GM23338 (cell line): Measurements from ENCODE around the gene ST3GAL6.

Experiments
- CTCF ChIP-seq, 2 experiments: fragments of 200-600 bp in 1 of 2; sonication (generic) in 1 of 2; conservative IDR thresholded peaks; 2 replicates each; pipeline versions ENCODE4 v1.5.1 to v1.6.1; 2016 to 2017; ENCODE audit warnings: antibody characterized with exemption in 2 of 2, low read depth in 2 of 2, mild to moderate bottlenecking in 2 of 2, moderate library complexity in 1 of 2
- EZH2phosphoT487 ChIP-seq: fragments of 200-600 bp; sonication (generic); IDR thresholded peaks from one replicate; pipeline ENCODE4 v1.8.1; 2018; ENCODE audit warnings: antibody characterized with exemption; ENCODE audit not compliant: unreplicated experiment
- JUNB ChIP-seq: IDR thresholded peaks from one replicate; pipeline ENCODE4 v1.6.1; 2016; ENCODE audit warnings: antibody characterized with exemption; ENCODE audit not compliant: unreplicated experiment
- POLR2AphosphoS5 ChIP-seq: IDR thresholded peaks from 2 replicates; pipeline ENCODE4 v1.6.1; 2016; ENCODE audit warnings: antibody characterized with exemption, low read depth
- TF ChIP-seq, protein P1 (sequence below): IDR thresholded peaks from one replicate; pipeline ENCODE4 v1.6.1; 2018; ENCODE audit warnings: antibody characterized with exemption; ENCODE audit not compliant: unreplicated experiment

- TF ChIP-seq, protein P1, sequence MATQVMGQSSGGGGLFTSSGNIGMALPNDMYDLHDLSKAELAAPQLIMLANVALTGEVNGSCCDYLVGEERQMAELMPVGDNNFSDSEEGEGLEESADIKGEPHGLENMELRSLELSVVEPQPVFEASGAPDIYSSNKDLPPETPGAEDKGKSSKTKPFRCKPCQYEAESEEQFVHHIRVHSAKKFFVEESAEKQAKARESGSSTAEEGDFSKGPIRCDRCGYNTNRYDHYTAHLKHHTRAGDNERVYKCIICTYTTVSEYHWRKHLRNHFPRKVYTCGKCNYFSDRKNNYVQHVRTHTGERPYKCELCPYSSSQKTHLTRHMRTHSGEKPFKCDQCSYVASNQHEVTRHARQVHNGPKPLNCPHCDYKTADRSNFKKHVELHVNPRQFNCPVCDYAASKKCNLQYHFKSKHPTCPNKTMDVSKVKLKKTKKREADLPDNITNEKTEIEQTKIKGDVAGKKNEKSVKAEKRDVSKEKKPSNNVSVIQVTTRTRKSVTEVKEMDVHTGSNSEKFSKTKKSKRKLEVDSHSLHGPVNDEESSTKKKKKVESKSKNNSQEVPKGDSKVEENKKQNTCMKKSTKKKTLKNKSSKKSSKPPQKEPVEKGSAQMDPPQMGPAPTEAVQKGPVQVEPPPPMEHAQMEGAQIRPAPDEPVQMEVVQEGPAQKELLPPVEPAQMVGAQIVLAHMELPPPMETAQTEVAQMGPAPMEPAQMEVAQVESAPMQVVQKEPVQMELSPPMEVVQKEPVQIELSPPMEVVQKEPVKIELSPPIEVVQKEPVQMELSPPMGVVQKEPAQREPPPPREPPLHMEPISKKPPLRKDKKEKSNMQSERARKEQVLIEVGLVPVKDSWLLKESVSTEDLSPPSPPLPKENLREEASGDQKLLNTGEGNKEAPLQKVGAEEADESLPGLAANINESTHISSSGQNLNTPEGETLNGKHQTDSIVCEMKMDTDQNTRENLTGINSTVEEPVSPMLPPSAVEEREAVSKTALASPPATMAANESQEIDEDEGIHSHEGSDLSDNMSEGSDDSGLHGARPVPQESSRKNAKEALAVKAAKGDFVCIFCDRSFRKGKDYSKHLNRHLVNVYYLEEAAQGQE: no peak
- TF ChIP-seq CTCF (conservative IDR thresholded peaks at IDR 0.05; ENCODE audit: low read depth in 2 of 2) (no peak), EZH2phosphoT487 (no peak), JUNB (no peak), POLR2AphosphoS5 (no peak)
Measured at GRCh38 chr3:98763819-98764418, 779 bp downstream of the ST3GAL6 start.
